ENCODE data around the gene IGSF10. TPM values are rescaled to one million over a fixed set of nuclear protein-coding genes. Genes with fewer than 3 reads are reported as not detected.

The IGSF10 gene
- total and polyA plus RNA-seq, 2 of the 8 experiments (the other 6 are each of a cell fraction or from before 2014, with no cell fraction given): 0.59 to 0.95 TPM

DNA sequence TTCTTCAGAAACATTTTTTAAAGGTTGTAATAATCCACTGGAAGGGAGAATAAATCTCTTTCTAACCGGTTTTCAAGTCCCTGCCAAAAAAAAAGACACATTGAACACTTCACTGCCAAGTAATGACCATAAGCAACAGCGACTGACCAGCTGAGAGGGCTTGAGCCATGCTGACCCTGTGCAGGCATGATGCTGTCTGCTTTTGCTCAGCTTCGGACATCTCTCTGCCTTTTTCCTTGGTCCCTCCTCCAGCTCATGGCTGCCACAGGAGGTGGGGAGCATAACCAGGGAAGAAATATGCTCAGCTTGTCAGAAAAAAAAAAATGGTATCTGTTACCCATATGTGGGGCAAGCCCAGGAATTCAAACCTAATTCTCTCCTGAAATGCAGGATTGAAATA lies 1.5 kb downstream of the IGSF10 start (continued):
- TF ChIP-seq BACH1 (IDR thresholded peaks at IDR 0.05; ENCODE audit: low read length) (no peak), ASH2L (IDR thresholded peaks at IDR 0.05; ENCODE audit: low read length) (no peak), BCL11A (IDR thresholded peaks at IDR 0.05; ENCODE audit: low read depth in 2 of 2, low read length in 2 of 2) (no peak), KDM4A (IDR thresholded peaks at IDR 0.05; ENCODE audit: low read depth, low read length, severe bottlenecking) (no peak), TBP (IDR thresholded peaks at IDR 0.05; ENCODE audit: low read depth, low read length) (no peak), KDM5A (IDR thresholded peaks at IDR 0.05; ENCODE audit: low read length) (no peak)
- TF ChIP-seq, protein P1, sequence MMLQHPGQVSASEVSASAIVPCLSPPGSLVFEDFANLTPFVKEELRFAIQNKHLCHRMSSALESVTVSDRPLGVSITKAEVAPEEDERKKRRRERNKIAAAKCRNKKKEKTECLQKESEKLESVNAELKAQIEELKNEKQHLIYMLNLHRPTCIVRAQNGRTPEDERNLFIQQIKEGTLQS (IDR thresholded peaks at IDR 0.05; ENCODE audit: insufficient read depth, low read depth, low read length): no peak
